HepG2 (cell line): ENCODE results near the gene DRAP1. TPM values are rescaled to one million over a fixed set of nuclear protein-coding genes. Genes with fewer than 3 reads are reported as not detected.

Source experiments
- CBFB ChIP-seq: sonication (generic); formaldehyde crosslinking; IDR thresholded peaks from 2 replicates; pipeline ENCODE4 v1.4.0; 2020; ENCODE audit warnings: missing genetic modification reagents
- ELF3 ChIP-seq: IDR thresholded peaks from 2 replicates; pipeline ENCODE4 v1.6.1; 2016; ENCODE audit warnings: missing genetic modification reagents, missing compliant biosample characterization
- HIVEP1 ChIP-seq: sonication (generic); formaldehyde crosslinking; IDR thresholded peaks from 2 replicates; pipeline ENCODE4 v1.4.0; 2020; ENCODE audit warnings: mild to moderate bottlenecking, missing genetic modification reagents
- MAZ ChIP-seq, 2 experiments: sonication (generic) in 1 of 2; formaldehyde crosslinking in 1 of 2; IDR thresholded peaks; 2 replicates each; pipeline versions ENCODE4 v1.5.0 to v1.6.1; 2012 to 2020; ENCODE audit warnings: low read depth in 2 of 2, mild to moderate bottlenecking in 2 of 2, borderline replicate concordance in 1 of 2, improper control_type of control experiment in 1 of 2, low read length in 1 of 2, missing genetic modification reagents in 1 of 2, moderate library complexity in 1 of 2
- NPAS2 ChIP-seq: sonication (generic); formaldehyde crosslinking; IDR thresholded peaks from 2 replicates; pipeline ENCODE4 v1.8.0; 2022; ENCODE audit warnings: mild to moderate bottlenecking, missing genetic modification reagents, borderline replicate concordance
- RFX5 ChIP-seq: IDR thresholded peaks from 2 replicates; pipeline ENCODE4 v1.6.1; 2011; ENCODE audit warnings: low read depth, low read length, improper control_type of control experiment
- SALL2 ChIP-seq: sonication (generic); formaldehyde crosslinking; IDR thresholded peaks from 2 replicates; pipeline ENCODE4 v1.8.1; 2023; ENCODE audit warnings: mild to moderate bottlenecking, missing genetic modification reagents, inconsistent platforms
- XBP1 ChIP-seq: sonication (generic); formaldehyde crosslinking; IDR thresholded peaks from 2 replicates; pipeline ENCODE4 v1.5.0; 2020; ENCODE audit warnings: missing genetic modification reagents
- ZNF407 ChIP-seq: sonication (generic); formaldehyde crosslinking; IDR thresholded peaks from one replicate; pipeline ENCODE4 v1.5.1; 2020; ENCODE audit warnings: mild to moderate bottlenecking, missing genetic modification reagents; ENCODE audit errors: not compliant biosample characterization
- ZNF678 ChIP-seq: sonication (generic); formaldehyde crosslinking; IDR thresholded peaks from 2 replicates; pipeline ENCODE4 v1.4.0; 2020; ENCODE audit warnings: mild to moderate bottlenecking, missing genetic modification reagents
- ZNF737 ChIP-seq: sonication (generic); formaldehyde crosslinking; IDR thresholded peaks from 2 replicates; pipeline ENCODE4 v1.5.0; 2020; ENCODE audit warnings: missing genetic modification reagents, mild to moderate bottlenecking, borderline replicate concordance
- polyA plus RNA-seq, 8 experiments: library from polyadenylated mRNA; depleted of rRNA in 3 of 8; stranded (reverse) in 7 of 8; unstranded in 1 of 8; fragments of >200 nt; fragmentation: Illumina TruSeq in 4 of 8; extraction: Trizol in 4 of 8; gene quantifications; 2 replicates each; pipeline versions ENCODE4 v1.2.1 to v1.2.3, GENCODE V29; 2011 to 2016; ENCODE audit warnings: low read depth in 4 of 8, missing spikeins in 1 of 8, mixed read lengths in 1 of 8; ENCODE audit not compliant: insufficient read depth in 1 of 8
- total RNA-seq, 5 experiments: library from RNA; depleted of rRNA; stranded (reverse); fragments of >200 nt; fragmentation: Illumina TruSeq; extraction: Trizol; gene quantifications; 2 replicates each; pipeline ENCODE4 v1.2.3, GENCODE V29; 2016; ENCODE audit warnings: low read depth in 1 of 5
- TF ChIP-seq, protein P1 (sequence below): IDR thresholded peaks from 2 replicates; pipeline ENCODE4 v1.6.1; 2018; ENCODE audit warnings: missing genetic modification reagents, mild to moderate bottlenecking, missing compliant biosample characterization
- TF ChIP-seq, protein P2 (sequence below): sonication (generic); formaldehyde crosslinking; IDR thresholded peaks from 2 replicates; pipeline ENCODE4 v1.4.0; 2020; ENCODE audit warnings: missing genetic modification reagents, borderline replicate concordance

Gene DRAP1
- total and polyA plus RNA-seq, 2 of the 13 experiments (the other 11 are each of a cell fraction or from before 2014, with no cell fraction given) = 46.8 to 52.3 TPM

GRCh38 chr11:65919141-65919572 lies at the start of gene DRAP1 (continued):
- TF ChIP-seq ZNF407 (CRISPR knock-in tag) (no peak), NPAS2 (CRISPR knock-in tag) (no peak), ZNF737 (CRISPR knock-in tag) (no peak), RFX5 (no peak), MAZ (IDR thresholded peaks at IDR 0.05; ENCODE audit: borderline replicate concordance, low read depth, low read length) (peak; percentile 99), MAZ (CRISPR knock-in tag; IDR thresholded peaks at IDR 0.05; ENCODE audit: low read depth) (peak; percentile 100), SALL2 (CRISPR knock-in tag) (peak; percentile 89), CBFB (CRISPR knock-in tag) (peak; percentile 91), ELF3 (peak; percentile 77), HIVEP1 (CRISPR knock-in tag) (peak; percentile 90; the same call in 1 of the 2 replicates), XBP1 (no peak; the same call in 1 of the 2 replicates), ZNF678 (CRISPR knock-in tag) (0 out of 2 replicates have a peak, but pooled peaks have one; percentile 48)
- TF ChIP-seq, protein P1, sequence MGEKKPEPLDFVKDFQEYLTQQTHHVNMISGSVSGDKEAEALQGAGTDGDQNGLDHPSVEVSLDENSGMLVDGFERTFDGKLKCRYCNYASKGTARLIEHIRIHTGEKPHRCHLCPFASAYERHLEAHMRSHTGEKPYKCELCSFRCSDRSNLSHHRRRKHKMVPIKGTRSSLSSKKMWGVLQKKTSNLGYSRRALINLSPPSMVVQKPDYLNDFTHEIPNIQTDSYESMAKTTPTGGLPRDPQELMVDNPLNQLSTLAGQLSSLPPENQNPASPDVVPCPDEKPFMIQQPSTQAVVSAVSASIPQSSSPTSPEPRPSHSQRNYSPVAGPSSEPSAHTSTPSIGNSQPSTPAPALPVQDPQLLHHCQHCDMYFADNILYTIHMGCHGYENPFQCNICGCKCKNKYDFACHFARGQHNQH (CRISPR knock-in tag) = peak; percentile 74; the same call in 1 of the 2 replicates
- TF ChIP-seq, protein P2, sequence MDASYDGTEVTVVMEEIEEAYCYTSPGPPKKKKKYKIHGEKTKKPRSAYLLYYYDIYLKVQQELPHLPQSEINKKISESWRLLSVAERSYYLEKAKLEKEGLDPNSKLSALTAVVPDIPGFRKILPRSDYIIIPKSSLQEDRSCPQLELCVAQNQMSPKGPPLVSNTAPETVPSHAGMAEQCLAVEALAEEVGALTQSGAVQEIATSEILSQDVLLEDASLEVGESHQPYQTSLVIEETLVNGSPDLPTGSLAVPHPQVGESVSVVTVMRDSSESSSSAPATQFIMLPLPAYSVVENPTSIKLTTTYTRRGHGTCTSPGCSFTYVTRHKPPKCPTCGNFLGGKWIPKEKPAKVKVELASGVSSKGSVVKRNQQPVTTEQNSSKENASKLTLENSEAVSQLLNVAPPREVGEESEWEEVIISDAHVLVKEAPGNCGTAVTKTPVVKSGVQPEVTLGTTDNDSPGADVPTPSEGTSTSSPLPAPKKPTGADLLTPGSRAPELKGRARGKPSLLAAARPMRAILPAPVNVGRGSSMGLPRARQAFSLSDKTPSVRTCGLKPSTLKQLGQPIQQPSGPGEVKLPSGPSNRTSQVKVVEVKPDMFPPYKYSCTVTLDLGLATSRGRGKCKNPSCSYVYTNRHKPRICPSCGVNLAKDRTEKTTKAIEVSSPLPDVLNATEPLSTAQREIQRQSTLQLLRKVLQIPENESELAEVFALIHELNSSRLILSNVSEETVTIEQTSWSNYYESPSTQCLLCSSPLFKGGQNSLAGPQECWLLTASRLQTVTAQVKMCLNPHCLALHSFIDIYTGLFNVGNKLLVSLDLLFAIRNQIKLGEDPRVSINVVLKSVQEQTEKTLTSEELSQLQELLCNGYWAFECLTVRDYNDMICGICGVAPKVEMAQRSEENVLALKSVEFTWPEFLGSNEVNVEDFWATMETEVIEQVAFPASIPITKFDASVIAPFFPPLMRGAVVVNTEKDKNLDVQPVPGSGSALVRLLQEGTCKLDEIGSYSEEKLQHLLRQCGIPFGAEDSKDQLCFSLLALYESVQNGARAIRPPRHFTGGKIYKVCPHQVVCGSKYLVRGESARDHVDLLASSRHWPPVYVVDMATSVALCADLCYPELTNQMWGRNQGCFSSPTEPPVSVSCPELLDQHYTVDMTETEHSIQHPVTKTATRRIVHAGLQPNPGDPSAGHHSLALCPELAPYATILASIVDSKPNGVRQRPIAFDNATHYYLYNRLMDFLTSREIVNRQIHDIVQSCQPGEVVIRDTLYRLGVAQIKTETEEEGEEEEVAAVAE = peak; percentile 75; the same call in 1 of the 2 replicates
